HG02840 (cell line): Measurements from ENCODE around the gene DUSP15.
"Not testable (repeated sequence)": the region's sequence is repeated elsewhere in the genome, so short reads cannot be mapped to it uniquely, and the experiment has no call there.

Experiments
- ATAC-seq: cut with Tn5 transposase; IDR thresholded peaks from one replicate; pipeline ENCODE4 v1.9.1; 2021; ENCODE audit warnings: mild to moderate bottlenecking, moderate library complexity, moderate number of reproducible peaks; ENCODE audit not compliant: unreplicated experiment, low FRiP score

Gene DUSP15

GRCh38 chr20:31824554-31825313 lies 45.6 kb downstream of the DUSP15 start:
- no peak for ATAC-seq

- ATAC-seq = no peak
These were observed 46.2 kb downstream of the DUSP15 start for GRCh38 chr20:31824125-31824485.

GRCh38 chr20:31823360-31824124 lies 46.8 kb downstream of the DUSP15 start:
- ATAC-seq = no peak

- no peak for ATAC-seq
These were observed 47.7 kb downstream of the DUSP15 start for GRCh38 chr20:31822421-31823330.

GRCh38 chr20:31821427-31821826 lies 48.9 kb downstream of the DUSP15 start:
- no peak for ATAC-seq

GRCh38 chr20:31820228-31820627 lies 50.1 kb downstream of the DUSP15 start:
- ATAC-seq = no peak

GRCh38 chr20:31819083-31819784 lies 51.1 kb downstream of the DUSP15 start, which contains the start of gene MYLK2:
Gene MYLK2 (plus strand): TSS chr20:31819356. CDS start chr20:31819581, 225 bp downstream.
- ATAC-seq = no peak

- ATAC-seq = no peak
These were observed 51.9 kb downstream of the DUSP15 start for GRCh38 chr20:31818376-31818908.

GRCh38 chr20:31817461-31817860 lies 52.9 kb downstream of the DUSP15 start:
- no peak for ATAC-seq

GRCh38 chr20:31816221-31816620 lies 54.1 kb downstream of the DUSP15 start:
- ATAC-seq = no peak

- no peak for ATAC-seq
These were observed 54.7 kb downstream of the DUSP15 start for GRCh38 chr20:31815408-31816188.

- ATAC-seq = not testable (repeated sequence)
These were observed 56.2 kb downstream of the DUSP15 start for GRCh38 chr20:31814142-31814541.

GRCh38 chr20:31813611-31814010 lies 56.7 kb downstream of the DUSP15 start:
- ATAC-seq = no peak

- ATAC-seq = no peak
These were observed 58.3 kb downstream of the DUSP15 start for GRCh38 chr20:31811796-31812728.

- no peak for ATAC-seq
These were observed 59.1 kb downstream of the DUSP15 start for GRCh38 chr20:31811198-31811597.
